Omental fat pad (tissue), 4 donors: Measurements from ENCODE around the gene CAPN8. TPM values are rescaled to one million over a fixed set of nuclear protein-coding genes. Genes with fewer than 3 reads are reported as not detected.
"Not testable (repeated sequence)": the region's sequence is repeated elsewhere in the genome, so short reads cannot be mapped to it uniquely, and the experiment has no call there.

Experiments
- ATAC-seq: fragments of 150-250 bp; one replicate; pipeline ENCODE4 v1.9.1; 2016; ENCODE audit warnings: mild to moderate bottlenecking, moderate library complexity; ENCODE audit not compliant: low FRiP score
- DNase-seq: peaks from one replicate; pipeline ENCODE4 v3.0.0-alpha.2; 2019; ENCODE audit warnings: low spot score
- total RNA-seq, 4 donors: library from RNA; depleted of rRNA; stranded (reverse); fragments of >200 nt; gene quantifications; one replicate each; pipeline ENCODE4 v1.1.0, GENCODE V29; 2016
- TF ChIP-seq, protein P1 (sequence below), 3 donors: fragments of 450-650 bp; IDR thresholded peaks; one replicate each; pipeline ENCODE4 v1.5.1; 2016 to 2017; ENCODE audit warnings: antibody characterized with exemption in 3 of 3, mild to moderate bottlenecking in 3 of 3, moderate library complexity in 2 of 3

Gene CAPN8
- total RNA-seq, 4 donors from 2014 or later, result not detected

DNA sequence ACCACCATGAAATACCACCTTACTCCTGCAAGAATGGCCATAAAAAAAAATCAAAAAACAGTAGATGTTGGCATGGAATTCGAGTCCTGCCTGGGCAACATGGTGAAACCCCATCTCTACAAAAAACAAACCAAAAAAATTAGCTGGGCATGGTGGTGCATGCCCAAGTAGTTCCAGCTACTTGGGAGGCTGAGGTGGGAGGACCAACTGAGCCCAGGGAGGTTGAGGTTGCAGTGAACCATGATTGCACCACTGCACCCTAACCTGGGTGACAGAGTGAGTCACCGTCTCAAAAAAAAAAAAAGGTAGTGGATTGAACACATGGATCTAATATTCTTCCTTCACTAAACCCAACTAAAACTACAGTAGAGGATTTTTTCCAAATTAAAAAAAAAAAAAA is 146.4 kb downstream of the CAPN8 start:
- TF ChIP-seq, protein P1, sequence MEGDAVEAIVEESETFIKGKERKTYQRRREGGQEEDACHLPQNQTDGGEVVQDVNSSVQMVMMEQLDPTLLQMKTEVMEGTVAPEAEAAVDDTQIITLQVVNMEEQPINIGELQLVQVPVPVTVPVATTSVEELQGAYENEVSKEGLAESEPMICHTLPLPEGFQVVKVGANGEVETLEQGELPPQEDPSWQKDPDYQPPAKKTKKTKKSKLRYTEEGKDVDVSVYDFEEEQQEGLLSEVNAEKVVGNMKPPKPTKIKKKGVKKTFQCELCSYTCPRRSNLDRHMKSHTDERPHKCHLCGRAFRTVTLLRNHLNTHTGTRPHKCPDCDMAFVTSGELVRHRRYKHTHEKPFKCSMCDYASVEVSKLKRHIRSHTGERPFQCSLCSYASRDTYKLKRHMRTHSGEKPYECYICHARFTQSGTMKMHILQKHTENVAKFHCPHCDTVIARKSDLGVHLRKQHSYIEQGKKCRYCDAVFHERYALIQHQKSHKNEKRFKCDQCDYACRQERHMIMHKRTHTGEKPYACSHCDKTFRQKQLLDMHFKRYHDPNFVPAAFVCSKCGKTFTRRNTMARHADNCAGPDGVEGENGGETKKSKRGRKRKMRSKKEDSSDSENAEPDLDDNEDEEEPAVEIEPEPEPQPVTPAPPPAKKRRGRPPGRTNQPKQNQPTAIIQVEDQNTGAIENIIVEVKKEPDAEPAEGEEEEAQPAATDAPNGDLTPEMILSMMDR (IDR thresholded peaks at IDR 0.05), result no peak
- DNase-seq, result no peak
- no peak for ATAC-seq

DNA sequence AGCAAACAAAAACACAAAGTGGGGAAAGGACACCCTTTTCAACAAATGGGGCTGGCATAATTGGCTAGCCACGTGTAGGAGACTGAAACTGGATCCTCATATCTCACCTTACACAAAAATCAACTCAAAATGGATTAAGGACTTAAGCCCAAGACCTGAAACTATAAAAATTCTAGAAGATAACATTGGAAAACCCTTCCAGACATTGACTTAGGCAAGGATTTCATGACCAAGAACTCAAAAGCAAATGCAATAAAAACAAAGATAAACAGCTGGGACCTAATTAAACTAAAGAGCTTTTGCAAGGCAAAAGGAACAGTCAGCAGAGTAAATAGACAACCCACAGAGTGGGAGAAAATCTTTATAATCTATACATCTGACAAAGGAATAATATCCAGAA is 146.9 kb downstream of the CAPN8 start:
- not testable (repeated sequence) for DNase-seq, ATAC-seq

DNA sequence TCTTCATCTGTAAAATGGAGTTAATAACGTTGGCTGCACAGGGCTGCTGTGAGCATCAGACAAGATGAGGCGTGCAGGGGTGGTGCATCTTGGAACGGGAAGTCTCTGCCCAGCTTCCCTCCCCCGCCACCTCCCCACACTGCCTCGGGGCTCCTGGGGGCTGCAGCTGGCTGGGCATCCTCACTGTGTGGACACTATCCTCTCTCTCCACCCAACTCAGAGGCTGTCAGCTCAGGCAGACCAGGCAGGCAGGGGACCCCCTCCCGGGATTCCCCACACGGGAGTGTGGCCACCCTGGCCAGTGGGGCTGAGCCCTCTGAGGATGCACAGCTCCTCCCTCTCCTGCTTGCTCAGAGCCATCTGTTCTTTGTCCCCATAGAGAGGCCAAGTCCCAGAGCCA is 149.6 kb downstream of the CAPN8 start:
- TF ChIP-seq, protein P1 (IDR thresholded peaks at IDR 0.05), result no peak
- ATAC-seq, result no peak

DNA sequence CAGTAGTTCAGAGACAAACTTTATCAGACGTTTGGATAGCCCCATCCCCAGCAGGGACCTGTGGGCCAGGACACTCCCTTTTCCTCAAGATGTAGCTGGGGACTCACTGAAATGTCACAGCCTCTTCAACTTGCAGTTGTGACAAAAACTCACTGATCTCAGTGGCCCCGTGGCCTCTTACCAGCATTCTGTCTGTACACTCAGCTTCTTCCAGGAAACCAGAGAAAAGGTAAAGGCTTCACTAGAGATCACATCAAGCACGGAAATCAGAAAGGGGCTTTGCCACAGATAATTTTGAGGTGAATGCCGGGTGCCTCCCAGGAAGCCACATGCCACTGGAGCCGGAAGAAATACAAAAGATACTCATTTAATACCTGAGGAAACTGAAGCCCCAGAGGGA is 150.1 kb downstream of the CAPN8 start:
- TF ChIP-seq, protein P1 (IDR thresholded peaks at IDR 0.05), result no peak
- DNase-seq, result no peak
- no peak for ATAC-seq

More for the DNA sequence above, 149.6 kb downstream of the CAPN8 start:
- no peak for DNase-seq

DNA sequence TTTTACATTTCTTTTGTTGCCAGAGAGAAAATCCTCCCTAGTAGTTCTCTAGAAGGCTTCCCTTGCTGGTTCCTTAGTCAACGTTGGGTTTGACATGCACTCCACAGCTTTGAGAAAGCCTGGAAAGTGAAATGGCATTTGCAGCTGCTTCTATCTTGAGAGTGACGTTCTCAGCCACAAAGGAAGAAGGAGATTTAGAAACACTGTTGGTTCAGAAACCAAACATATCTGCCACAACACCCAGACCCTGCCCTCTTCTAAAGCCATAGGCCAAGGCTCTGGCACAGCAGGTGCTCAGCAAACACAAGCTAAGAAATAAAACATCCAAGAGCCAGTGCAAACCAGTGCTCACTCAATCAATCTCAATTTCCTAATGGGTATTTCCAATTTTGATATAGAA is 150.9 kb downstream of the CAPN8 start:
- DNase-seq, result no peak
- no peak for ATAC-seq
- TF ChIP-seq, protein P1 (IDR thresholded peaks at IDR 0.05), result no peak

DNA sequence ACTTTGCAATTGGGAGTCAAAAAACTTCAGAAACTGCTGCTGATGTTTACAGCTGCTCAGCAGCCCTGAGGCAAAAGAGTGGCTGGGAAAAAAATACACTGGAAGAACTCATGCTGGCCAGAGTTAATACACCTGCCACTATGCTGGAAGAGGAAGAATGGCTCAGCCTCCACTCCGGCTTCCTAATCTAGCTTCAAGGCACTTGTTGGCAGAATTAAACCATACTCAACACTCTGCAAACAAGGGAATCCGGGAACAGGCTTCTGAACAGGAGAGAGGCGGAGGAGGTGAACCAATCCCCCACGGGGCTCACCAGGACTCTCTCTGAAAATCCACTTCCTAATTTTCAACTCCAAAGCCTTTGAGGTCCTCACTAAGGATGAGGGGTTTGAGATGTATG is 152.2 kb downstream of the CAPN8 start:
- TF ChIP-seq, protein P1 (IDR thresholded peaks at IDR 0.05), result no peak
- DNase-seq, result no peak
- ATAC-seq, result no peak

DNA sequence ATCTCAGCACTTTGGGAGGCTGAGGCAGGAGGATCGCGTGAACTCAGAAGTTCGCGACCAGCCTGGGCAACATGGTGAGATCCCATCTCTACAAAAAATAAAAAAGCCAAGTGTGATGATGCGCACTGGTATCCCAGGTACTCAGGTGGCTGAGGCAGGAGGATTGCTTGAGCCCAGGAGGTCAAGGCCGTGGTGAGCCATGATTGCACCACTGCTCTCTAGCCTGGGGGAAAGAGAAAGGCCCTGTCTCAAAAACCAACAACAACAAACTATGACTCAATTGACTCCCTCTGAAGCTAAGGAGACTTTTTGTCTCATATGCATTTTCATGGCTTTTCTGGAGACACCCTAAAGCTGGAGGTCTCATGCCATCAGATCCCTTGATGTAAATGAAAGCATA is 153.4 kb downstream of the CAPN8 start:
- ATAC-seq (no peak), DNase-seq (no peak)
- TF ChIP-seq, protein P1 (IDR thresholded peaks at IDR 0.05), result no peak

DNA sequence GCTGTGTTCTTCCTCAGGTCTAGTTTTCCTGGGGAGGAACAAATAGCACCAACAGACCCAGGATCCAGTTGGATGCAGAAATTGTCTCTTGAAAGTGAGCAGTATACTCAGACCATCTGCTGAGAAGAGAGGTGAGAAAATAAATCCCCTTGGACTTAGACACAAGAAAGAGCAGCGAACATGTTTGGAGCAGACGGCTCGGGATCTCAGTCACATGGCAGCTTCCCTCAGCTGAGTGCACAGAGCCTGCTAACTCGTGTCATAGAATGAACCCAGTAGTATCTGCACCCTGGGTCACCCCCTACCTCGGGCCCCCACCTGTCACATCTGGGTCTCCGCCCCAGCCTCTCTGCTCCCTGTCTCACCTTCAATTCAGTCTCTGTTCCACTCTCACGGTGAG is 156.7 kb downstream of the CAPN8 start:
- ATAC-seq, result no peak
- DNase-seq, result no peak
- TF ChIP-seq, protein P1 (IDR thresholded peaks at IDR 0.05), result no peak
